ENCODE measurements around the gene RAB36.

The RAB36 gene

DNA sequence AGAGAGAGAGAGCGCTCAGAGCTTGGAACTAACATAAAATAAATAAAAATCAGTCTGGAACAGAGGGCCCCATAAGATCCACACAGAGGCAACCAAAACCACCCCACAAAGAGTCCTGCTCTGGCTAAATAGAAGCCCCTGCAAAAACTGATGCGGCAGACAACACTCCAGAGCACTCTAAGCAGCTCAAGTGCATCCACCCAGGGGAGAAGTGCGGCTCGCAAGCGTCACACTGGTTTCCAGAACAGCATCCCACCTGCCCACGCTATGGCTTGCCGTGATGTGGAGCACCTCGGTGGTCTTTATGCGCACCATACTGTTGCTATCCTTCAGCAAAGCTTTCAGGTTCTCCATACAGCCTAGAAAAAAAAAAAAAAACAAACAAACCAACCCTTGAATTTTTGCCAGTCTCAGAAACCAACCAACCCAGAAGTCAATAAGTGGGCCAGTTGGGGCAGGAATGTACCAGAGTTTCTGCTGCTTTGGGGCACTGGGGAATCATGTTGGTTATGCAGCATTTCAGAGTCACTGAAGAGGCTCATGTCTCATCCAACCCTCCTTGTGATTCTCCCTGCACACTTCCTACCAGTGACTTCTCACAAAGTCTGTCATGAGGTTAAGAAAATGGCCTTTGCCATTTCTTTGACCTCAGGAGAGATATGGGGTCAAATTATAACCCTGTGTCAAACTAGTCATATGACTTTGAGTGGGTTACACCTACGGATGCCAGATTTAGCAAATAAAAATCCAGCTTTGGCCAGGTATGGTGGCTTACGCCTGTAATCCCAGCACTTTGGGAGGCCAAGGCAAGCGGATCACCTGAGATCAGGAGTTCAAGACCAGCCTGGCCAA is 6.5 kb upstream of the RAB36 start:
- DNase-seq, result no peak

GRCh38 chr22:23140385-23140784 is 4.9 kb upstream of the RAB36 start:
- no peak for DNase-seq

DNA sequence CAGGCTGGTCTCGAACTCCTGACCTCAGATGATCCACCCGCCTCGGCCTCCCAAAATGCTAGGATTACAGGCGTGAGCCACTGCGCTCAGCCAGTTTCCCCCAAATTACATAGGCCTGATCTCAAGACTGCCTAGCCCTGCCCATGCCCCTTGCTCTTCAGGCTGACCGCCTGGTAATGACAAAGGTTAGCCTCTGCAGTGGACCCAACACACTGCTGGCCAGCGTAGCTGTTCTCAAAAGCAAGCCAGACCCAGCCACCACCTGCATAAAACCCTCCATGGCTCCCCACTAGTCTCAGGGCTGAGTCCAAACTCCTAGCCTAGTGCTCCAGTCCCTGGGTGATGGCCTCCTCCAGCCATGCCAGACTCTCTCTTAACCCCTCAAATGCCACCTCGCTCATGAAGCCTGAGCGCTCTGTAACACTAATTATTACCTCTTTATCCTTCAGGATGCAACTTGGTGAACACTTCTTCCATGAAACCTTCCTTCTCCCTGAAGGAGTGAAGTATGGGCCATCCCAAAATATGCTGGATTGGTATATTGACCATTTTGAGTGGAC is 2.7 kb upstream of the RAB36 start:
- no peak for DNase-seq

DNA sequence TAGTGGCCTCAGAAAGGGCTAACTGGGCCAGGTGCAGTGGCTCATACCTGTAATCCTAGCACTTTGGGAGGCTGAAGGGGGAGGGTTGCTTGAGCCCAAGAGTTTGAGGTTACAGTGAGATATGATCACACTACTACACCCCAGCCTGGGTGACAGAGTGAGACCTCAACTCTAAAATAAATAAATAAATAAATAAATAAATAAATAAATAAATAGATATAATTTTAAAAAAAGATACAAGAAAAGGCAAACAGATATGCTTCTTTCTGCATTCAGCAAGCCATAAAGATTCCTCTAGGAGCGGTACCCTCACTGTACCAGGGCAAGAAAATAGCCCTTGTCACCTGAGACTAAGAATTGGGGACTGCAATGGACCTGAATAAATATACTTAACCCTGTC is 2.2 kb upstream of the RAB36 start:
- DNase-seq, result no peak

DNA sequence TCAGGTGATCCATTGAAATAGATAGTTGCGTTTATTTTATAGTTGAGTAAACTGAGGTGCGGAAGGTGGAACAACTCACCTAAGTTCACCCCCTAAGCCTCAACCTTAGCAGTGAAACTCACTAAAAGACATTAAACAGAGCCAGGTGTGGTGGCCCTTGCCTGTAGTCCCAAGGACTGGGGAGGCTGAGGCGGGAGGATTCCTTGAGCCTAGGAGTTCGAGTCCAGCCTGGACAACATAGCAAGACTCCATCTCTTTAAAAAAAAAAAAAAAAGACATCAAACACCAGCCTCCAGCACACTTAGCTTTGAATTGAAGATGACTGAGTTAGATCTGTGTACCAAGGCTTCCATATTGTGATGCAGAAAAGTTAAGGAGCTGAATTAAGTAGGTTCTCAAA is 845 bp upstream of the RAB36 start:
- DNase-seq, result no peak

DNA sequence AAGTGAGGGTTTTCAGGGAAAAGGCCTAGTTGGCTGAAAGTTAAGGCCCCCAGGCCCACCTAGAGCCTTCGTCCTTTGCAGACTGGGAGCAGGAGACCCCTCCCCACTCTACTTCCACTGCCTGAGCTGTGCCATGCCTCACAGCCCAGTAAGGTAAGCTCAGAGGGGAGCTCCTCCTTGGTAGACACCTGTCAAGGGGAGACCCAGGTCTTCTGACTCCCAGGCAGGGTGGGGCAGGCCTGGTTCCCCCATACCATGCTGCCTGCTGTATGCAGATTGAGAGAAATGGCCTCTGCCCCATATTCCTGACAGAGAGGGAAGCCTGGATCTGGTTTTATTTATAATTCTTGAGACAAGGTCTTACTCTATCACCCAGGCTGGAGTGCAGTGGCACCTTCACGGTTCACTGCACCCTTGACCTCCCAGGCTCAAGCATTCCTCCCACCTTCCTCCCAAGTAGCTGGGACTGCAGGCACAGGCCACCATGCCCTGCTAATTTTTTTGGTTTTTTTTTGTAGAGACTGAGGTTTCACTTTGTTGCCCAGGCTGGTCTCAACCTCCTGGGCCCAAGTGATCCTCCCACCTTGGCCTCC is 697 bp downstream of the RAB36 start:
- no peak for DNase-seq

DNA sequence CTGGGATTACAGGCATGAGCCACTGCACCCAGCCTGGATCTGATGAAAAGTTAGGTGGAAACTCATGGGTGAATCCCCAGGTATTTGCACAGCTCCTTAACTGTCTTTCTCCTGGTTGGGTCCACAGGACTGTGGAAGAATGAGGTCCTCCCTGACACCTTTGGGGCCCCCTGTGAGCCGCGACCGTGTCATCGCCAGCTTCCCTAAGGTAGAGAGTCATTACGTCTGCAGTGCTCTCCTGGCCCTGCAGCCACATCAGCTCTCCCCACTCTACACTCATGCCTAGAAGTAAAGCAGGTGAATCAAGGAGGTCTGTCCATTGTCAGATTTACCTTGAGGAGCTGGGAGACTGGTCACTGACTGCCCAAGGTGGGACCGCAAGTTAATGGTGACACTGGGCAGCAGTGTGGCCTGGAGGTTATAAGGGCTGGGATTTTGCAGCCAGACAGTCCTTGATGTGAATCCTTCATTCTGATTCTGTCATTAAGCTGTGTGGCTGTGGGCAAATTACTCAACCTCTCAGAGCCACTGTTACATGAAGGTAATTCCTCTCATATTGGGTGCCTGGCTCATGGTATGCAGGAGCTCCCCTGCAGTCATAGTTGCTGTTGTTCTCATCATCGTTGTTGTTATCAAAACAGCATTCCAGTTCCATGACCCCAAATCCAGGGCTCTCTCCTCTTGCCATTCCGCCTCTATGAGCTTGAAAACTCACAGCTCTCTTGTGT is 1.4 kb downstream of the RAB36 start:
- no peak for DNase-seq

DNA sequence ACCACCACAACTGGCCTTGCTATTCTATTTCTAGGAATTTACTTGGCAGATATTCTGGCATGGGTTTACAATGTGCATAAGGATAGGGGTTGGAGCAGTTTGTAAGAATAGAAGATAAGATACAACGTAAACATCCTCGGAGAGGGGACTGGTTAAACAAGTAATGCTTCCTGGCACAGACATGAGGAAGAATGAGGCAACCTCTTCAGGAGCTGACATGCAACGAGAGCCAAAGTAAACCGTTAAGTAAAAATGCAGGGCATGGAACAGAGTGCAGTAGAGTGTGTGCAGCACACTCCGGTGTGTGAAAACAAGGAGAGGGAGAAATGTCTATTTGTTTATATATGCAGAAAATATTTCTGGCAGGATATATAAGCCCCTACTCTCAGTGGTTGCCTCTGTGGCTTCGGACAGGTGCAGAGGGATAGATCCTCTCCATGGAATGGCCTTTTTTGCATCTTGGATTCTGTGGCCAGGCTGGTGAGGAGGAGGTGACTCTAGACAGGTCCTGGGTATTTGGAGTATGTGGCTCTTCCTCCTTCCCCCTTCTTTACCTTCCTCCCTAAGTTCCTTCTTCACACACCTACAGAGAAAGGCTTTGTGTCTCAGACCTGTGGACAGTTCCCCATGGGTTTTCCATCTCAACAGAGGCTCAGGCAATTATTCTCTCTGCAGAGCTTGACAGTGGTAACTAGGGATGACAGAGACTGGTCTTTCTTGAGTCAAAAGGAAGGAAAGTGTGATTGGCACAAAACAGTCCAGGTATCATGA is 2.5 kb downstream of the RAB36 start:
- no peak for DNase-seq

DNA sequence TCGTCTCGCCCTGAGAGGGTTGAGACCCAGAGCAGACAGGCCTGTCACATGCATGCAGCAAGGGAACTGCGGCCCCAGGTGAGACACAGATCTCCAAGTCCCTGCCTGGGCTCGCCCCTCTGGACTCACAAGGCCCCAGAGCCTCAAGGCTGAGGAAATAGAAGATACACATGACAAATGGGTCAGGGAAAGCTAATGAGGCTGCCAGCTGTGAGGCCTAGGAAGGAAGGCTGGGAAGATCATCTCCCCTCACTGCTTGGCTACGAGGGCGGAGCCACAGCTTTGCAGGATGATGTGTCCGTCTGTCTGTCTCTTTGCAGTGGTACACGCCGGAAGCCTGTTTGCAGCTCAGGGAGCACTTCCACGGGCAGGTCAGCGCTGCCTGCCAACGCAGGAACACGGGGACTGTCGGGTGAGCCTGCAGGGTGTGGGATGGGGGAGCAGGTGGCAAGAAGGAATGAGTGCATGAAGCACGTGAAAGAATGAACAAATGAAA is 4.5 kb downstream of the RAB36 start:
- DNase-seq, result no peak

- DNase-seq, result no peak
Observed at GRCh38 chr22:23150762-23151161, 5.5 kb downstream of the RAB36 start.

GRCh38 chr22:23151827-23152226 is 6.5 kb downstream of the RAB36 start:
- DNase-seq, result no peak

- DNase-seq, result no peak
Observed at GRCh38 chr22:23152238-23153114, 7.2 kb downstream of the RAB36 start.

GRCh38 chr22:23153994-23154393 is 8.7 kb downstream of the RAB36 start:
- no peak for DNase-seq

- no peak for DNase-seq
Observed at GRCh38 chr22:23154461-23154860, 9.2 kb downstream of the RAB36 start.

DNA sequence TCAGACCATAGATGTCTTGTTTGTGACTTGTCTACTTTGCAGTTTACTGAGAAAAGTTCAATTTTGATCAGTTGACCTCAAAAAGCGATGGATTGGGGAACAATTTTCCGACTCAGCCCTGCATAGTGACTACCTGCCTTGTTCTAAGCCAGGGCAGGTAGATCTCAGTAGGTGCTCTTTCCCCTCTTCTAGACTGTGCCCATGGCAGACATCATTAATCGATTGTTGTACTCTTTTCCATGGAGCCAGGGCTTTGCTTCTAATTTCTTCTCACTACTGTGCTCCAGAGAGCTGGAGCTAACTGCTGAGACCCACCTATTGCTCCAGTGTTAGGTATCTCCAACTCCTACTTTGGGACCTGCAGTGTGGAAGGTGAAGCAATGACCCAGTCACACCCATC is 9.9 kb downstream of the RAB36 start:
- DNase-seq, result no peak

DNA sequence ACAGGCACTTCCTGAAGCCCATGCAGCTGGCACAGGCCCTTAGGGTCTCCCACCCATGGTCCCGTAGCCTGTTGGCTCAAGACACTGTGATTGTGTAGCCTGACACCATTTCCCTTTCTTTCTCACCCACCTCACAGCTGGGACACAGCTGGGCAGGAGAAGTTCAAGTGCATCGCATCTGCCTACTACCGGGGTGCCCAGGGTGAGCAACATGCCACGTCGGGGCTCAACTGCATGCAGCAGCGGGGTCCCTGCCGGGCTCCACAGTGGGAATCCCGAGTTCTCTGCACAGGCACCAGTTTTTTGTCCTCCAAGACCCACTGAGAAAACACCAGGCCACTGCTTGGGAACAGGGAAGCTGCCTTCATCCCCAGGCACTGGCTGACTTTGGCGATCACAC is 10.6 kb downstream of the RAB36 start:
- no peak for DNase-seq

DNA sequence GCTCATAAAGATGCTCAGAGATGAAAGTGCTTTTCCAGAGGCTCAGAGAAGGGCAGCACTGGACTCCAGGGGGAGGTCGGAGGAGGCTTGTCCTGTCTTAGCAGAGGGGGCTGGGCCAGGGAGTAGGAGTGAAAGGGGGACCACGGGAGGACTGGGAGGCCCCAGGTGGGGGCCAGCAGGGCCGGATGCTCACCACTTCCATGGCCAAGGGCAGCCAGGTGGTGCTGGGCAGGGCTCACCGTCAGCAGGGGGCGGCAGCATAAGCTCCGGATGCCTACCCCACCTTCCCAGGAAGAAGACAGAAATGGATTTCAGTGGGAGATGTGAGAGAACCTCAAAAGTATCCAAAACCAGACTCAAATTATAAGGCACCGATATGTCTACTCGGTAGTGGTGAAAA is 11.0 kb downstream of the RAB36 start:
- DNase-seq, result no peak

- no peak for DNase-seq
Observed at GRCh38 chr22:23157560-23158515, 12.6 kb downstream of the RAB36 start.

- no peak for DNase-seq
Observed at GRCh38 chr22:23158516-23159290, 13.4 kb downstream of the RAB36 start.

GRCh38 chr22:23159291-23159630 is 14.0 kb downstream of the RAB36 start:
- no peak for DNase-seq

All from activated CD4-positive, alpha-beta T cell treated with anti-CD3 and anti-CD28 coated beads, Interleukin-2, amount 50 U/mL, for 48 hours (primary cell).